T-helper 1 cell treated with Interleukin-12 subunit alpha and Interleukin-12 subunit beta and Interleukin-4 antibody, amounts not matched to agents 30 ng/mL and 1 ng/mL, for 36 hours (primary cell): Measurements from ENCODE around the gene TMEM185A. TPM values are rescaled to one million over a fixed set of nuclear protein-coding genes. Genes with fewer than 3 reads are reported as not detected.
"Not testable (repeated sequence)": the region's sequence is repeated elsewhere in the genome, so short reads cannot be mapped to it uniquely, and the experiment has no call there.

Experiments
- intact Hi-C: fragments of 100-400 bp; cut with micrococcal nuclease; formaldehyde crosslinking; loops from one replicate; pipeline ENCODE4 v1.15.1; 2024
- total RNA-seq: library from RNA; stranded (reverse); gene quantifications from 2 replicates; pipeline ENCODE4 v1.2.3, GENCODE V29; 2022

TMEM185A gene
- total RNA-seq, 1 donor from 2014 or later, result 24.5 TPM

GRCh38 chrX:149555251-149555650, 76.3 kb downstream of the TMEM185A start:
- intact Hi-C loops, result not testable (repeated sequence)

- intact Hi-C loops, result not testable (repeated sequence)
Observed at GRCh38 chrX:149551939-149552248, 79.7 kb downstream of the TMEM185A start.

GRCh38 chrX:149551245-149551938, 80.2 kb downstream of the TMEM185A start:
- intact Hi-C loops, result not testable (repeated sequence)

- intact Hi-C loops, result not testable (repeated sequence)
Observed at GRCh38 chrX:149550454-149550853, 81.1 kb downstream of the TMEM185A start.

DNA sequence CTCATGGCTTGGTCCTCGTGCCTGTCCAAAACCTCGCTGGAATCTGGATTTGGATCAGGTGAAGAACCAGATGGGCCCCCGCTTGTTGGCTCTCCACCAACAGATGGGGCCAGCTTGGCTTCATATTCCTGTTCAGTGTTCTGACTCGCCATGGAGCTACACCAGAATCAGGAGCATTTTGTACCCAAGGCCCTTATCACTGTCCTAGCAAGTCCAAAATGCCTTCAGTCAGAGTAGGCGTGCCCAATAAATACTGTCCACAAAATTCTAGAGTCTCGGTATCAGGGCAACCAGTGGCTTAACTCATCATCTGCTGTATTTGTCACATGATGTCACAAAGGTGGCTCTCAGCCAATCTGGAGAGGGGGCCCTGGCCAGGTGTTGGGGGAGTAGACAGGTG, 81.9 kb downstream of the TMEM185A start, which contains the start of gene HSFX3:
Gene HSFX3, minus strand, starts transcription at position 224 of the 400 bp plus-strand sequence. Its CDS starts 72 bp downstream, at position 152.
- intact Hi-C loops, result loop anchor here (10.0 kb wide), 1 partner anchor 1345 kb away; the partner anchor contains the start of gene CD99L2

GRCh38 chrX:149547782-149548181, 83.8 kb downstream of the TMEM185A start:
- intact Hi-C loops, result loop anchor here (10.0 kb wide), 1 partner anchor 1347 kb away; the partner anchor contains the start of gene CD99L2

DNA sequence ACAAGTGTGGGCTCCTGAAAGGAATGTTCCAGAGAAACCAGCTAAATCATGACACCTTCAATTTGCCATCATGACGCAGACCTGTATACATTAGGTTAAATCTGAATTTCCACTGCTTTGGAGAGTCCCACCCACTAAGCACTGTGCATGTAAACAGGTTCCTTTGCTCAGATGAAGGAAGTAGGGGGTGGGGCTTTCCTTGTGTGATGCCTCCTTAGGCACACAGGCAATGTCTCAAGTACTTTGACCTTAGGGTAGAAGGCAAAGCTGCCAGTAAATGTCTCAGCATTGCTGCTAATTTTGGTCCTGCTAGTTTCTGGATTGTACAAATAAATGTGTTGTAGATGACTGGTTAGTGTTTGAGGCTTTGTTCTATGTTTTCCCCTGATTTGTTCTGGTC, 84.6 kb downstream of the TMEM185A start:
- intact Hi-C loops, result loop anchor here (10.0 kb wide), 1 partner anchor 1348 kb away; the partner anchor contains the start of gene CD99L2

Other genes starting within 250 kb of the TMEM185A start
- 93.3 and 96.6 TPM in 2 replicates for gene IDS, start 126.5 kb downstream of the TMEM185A start, total RNA-seq
- gene EOLA1, start 90.8 kb downstream of the TMEM185A start, total RNA-seq, result 43.2 and 44.6 TPM in 2 replicates
- not detected in 2 replicates for gene HSFX3, start 81.9 kb downstream of the TMEM185A start, total RNA-seq
- not detected in 2 replicates for gene MAGEA9B, start 44.3 kb downstream of the TMEM185A start, total RNA-seq
- 0.59 TPM in 1 of 2 replicates, not detected in the other for gene HSFX2, start 36.5 kb downstream of the TMEM185A start, total RNA-seq
- not detected in 2 replicates for gene MAGEA11, start 80.3 kb upstream of the TMEM185A start, total RNA-seq
- gene HSFX1, start 142.3 kb upstream of the TMEM185A start, total RNA-seq, result 1.0 and 1.2 TPM in 2 replicates
- not detected in 2 replicates for gene MAGEA9, start 150.1 kb upstream of the TMEM185A start, total RNA-seq
- not detected in 2 replicates for gene MAGEA8, start 249.4 kb upstream of the TMEM185A start, total RNA-seq